ENCODE results near the gene ERP44. TPM values are rescaled to one million over a fixed set of nuclear protein-coding genes. Genes with fewer than 3 reads are reported as not detected.

Gene ERP44
- total RNA-seq, 1 donor from 2014 or later, result 18.3 TPM

DNA sequence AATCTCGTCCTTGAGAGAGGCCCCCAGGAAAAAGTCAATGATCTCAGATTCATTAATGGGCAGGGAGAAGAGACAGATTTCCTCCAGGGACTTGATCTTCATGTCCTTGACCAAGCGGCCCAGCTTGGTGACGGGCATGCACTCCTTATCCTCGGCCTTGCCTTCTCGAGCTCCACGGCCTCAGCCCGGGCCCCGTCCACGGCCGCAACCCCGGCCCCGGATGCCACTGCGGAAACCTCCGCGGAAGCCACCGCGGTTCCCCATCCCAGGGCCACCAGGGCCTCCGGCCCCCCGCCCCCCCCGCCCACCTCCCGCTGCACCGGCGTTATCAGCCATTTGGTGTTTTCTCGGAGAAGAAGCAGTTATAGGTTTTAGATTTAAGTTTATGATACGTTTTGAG lies 18.5 kb upstream of the ERP44 start:
- no peak for DNase-seq (ENCODE audit: low spot score in 2 of 2, unreplicated experiment in 2 of 2)
- Mint-ChIP-seq H3K4me1 (no peaks in the 10 kb centered on the region), H3K27me3 (ENCODE audit: low read depth) (no peaks in the 10 kb centered on the region), H3K27ac (no peak overlapping the region), H3K9me3 (peaks cover 9% of the 10 kb centered on the region), H3K4me3 (no peak overlapping the region), H3K36me3 (peaks cover 35% of the 10 kb centered on the region)
- TF ChIP-seq, protein P1, sequence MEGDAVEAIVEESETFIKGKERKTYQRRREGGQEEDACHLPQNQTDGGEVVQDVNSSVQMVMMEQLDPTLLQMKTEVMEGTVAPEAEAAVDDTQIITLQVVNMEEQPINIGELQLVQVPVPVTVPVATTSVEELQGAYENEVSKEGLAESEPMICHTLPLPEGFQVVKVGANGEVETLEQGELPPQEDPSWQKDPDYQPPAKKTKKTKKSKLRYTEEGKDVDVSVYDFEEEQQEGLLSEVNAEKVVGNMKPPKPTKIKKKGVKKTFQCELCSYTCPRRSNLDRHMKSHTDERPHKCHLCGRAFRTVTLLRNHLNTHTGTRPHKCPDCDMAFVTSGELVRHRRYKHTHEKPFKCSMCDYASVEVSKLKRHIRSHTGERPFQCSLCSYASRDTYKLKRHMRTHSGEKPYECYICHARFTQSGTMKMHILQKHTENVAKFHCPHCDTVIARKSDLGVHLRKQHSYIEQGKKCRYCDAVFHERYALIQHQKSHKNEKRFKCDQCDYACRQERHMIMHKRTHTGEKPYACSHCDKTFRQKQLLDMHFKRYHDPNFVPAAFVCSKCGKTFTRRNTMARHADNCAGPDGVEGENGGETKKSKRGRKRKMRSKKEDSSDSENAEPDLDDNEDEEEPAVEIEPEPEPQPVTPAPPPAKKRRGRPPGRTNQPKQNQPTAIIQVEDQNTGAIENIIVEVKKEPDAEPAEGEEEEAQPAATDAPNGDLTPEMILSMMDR (IDR thresholded peaks at IDR 0.05; ENCODE audit: unreplicated experiment), result no peak

DNA sequence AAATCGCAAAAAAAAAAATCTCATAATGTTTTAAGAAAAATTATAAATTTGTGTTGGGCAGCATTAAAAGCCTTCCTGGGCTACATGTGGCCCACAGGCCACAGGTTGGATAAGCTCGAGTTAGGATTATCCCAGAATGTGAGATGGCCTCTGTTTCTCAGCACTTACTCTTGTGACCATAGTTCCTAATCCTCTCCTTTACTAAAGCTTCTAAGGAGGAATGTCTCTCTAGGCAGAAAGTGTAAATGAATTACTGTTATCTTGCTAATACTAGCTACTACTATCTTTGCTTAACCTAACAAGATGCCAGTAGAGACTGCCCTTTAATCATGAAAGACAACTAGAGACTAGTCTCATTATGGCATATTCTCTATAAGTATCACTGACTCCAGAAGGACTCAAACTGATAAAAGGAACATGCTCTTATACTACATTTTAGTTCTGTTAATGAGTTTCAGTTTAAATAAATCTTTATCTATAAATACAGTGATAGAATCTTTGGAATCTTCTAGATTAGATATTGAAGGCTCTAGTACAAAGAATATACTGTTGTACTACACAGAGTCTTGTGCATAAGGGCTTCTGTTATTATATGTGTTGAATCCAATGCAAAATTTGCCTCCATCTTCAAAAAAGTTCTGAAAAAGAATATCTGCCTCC lies 14.0 kb upstream of the ERP44 start:
- no peak for DNase-seq (ENCODE audit: low spot score in 2 of 2, unreplicated experiment in 2 of 2)
- no peaks in the 10 kb centered on the region for H3K4me1 Mint-ChIP-seq
- TF ChIP-seq, protein P1 (IDR thresholded peaks at IDR 0.05; ENCODE audit: unreplicated experiment), result no peak
- no peaks in the 10 kb centered on the region for H3K27me3 Mint-ChIP-seq (ENCODE audit: low read depth)
- H3K27ac Mint-ChIP-seq, result no peak overlapping the region
- peaks cover 10% of the 10 kb centered on the region for H3K36me3 Mint-ChIP-seq
- no peak overlapping the region for H3K4me3 Mint-ChIP-seq
- H3K9me3 Mint-ChIP-seq, result no peaks in the 10 kb centered on the region

DNA sequence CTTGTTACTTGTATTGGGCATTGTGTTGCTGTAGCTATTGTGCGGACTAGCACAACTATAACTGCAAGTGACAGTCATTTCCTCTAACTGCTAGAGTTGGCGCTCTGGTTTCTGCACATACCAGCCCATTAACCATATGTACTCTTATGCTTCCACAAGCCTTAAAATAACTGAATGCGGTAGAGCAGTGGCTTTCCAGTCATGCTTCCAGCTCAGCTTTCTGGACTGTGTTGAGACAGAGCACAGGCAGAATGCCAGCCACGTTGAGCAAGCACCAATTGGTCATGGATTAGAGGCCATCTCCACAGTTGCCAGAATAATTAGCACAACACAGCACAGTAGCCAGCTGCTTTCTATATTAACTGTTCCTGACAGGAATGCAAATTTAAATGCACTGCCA lies 12.4 kb upstream of the ERP44 start:
- Mint-ChIP-seq H3K27ac (no peak overlapping the region), H3K36me3 (peaks cover 10% of the 10 kb centered on the region), H3K4me3 (no peak overlapping the region), H3K9me3 (no peaks in the 10 kb centered on the region), H3K4me1 (no peaks in the 10 kb centered on the region), H3K27me3 (ENCODE audit: low read depth) (no peaks in the 10 kb centered on the region)
- TF ChIP-seq, protein P1 (IDR thresholded peaks at IDR 0.05; ENCODE audit: unreplicated experiment), result no peak
- no peak for DNase-seq (ENCODE audit: low spot score in 2 of 2, unreplicated experiment in 2 of 2)

DNA sequence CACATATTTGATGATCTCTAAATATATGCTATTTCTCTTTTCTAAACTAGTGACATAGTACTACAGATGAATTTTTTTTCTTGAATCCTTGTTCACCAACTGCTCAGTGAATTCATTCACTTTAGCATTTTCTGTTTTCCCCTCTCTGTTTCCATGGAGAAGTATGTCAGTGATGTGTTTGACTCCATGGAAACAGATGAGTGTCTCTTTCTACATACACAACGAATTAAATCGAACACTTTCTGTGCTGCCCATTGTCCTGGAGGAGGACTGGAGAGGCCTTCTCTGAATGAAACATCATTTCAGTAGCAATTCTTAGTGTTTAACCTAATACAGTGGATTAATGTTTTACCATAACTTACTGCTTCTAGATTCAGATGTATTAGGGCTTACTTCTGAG lies 9.8 kb upstream of the ERP44 start:
- TF ChIP-seq, protein P1 (IDR thresholded peaks at IDR 0.05; ENCODE audit: unreplicated experiment), result no peak
- Mint-ChIP-seq H3K4me3 (no peak overlapping the region), H3K27ac (no peak overlapping the region), H3K27me3 (ENCODE audit: low read depth) (no peaks in the 10 kb centered on the region), H3K9me3 (no peaks in the 10 kb centered on the region), H3K36me3 (peaks cover 5% of the 10 kb centered on the region), H3K4me1 (no peaks in the 10 kb centered on the region)
- DNase-seq (ENCODE audit: low spot score in 2 of 2, unreplicated experiment in 2 of 2), result no peak

DNA sequence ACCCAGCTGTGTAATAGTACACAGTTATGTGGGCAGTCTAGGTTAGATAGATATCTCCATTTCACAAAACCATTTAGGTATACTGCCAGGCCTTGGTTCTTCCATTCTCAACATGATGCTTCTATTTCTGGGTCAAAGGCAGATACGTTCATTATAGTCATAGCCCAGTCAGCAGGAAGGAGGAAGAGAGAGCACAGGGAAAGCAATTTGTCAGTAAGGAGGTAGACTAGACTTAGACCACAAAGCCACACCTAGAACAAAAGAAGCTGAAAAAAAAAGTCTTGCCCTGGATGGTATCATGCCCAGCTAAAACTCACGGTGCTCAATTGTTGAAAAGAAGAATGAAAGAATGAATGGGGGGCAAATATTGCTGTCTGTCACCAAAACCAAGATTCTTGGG lies 7.8 kb upstream of the ERP44 start:
- DNase-seq (ENCODE audit: low spot score in 2 of 2, unreplicated experiment in 2 of 2), result no peak
- Mint-ChIP-seq H3K9me3 (no peaks in the 10 kb centered on the region), H3K27ac (no peak overlapping the region), H3K36me3 (peaks cover 2% of the 10 kb centered on the region), H3K4me1 (no peaks in the 10 kb centered on the region), H3K4me3 (no peak overlapping the region), H3K27me3 (ENCODE audit: low read depth) (no peaks in the 10 kb centered on the region)
- TF ChIP-seq, protein P1 (IDR thresholded peaks at IDR 0.05; ENCODE audit: unreplicated experiment), result no peak

DNA sequence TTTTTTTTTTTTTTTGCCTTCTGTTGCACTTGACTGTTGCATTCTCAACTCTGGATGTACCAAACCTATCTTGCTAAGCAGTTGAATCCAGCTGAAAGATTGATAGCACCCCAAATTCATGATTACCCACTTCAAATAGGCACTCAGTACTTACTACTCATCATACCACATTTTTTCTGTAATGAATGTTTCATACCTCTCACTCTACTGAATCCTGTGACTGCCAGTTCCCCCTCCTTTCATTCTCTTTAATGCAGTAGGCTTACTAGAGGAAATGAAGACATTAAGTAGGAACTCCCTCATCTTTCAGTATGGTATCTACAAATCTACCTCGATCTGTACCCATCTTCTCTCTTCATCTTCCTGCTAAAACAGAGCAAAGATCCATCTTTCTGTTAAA lies 7.1 kb upstream of the ERP44 start:
- H3K4me1 Mint-ChIP-seq, result no peaks in the 10 kb centered on the region
- TF ChIP-seq, protein P1 (IDR thresholded peaks at IDR 0.05; ENCODE audit: unreplicated experiment), result no peak
- H3K4me3 Mint-ChIP-seq, result no peak overlapping the region
- no peaks in the 10 kb centered on the region for H3K27me3 Mint-ChIP-seq (ENCODE audit: low read depth)
- no peak overlapping the region for H3K27ac Mint-ChIP-seq
- H3K9me3 Mint-ChIP-seq, result no peaks in the 10 kb centered on the region
- DNase-seq (ENCODE audit: low spot score in 2 of 2, unreplicated experiment in 2 of 2), result no peak
- H3K36me3 Mint-ChIP-seq, result peaks cover 4% of the 10 kb centered on the region
